Ammon's horn (tissue), 1 donor: ENCODE results near the gene TFCP2L1.

ENCODE experiments used
- DNase-seq: peaks from one replicate; pipeline ENCODE4 v3.0.0-alpha.2; 2016; ENCODE audit warnings: low spot score

The TFCP2L1 gene

DNA sequence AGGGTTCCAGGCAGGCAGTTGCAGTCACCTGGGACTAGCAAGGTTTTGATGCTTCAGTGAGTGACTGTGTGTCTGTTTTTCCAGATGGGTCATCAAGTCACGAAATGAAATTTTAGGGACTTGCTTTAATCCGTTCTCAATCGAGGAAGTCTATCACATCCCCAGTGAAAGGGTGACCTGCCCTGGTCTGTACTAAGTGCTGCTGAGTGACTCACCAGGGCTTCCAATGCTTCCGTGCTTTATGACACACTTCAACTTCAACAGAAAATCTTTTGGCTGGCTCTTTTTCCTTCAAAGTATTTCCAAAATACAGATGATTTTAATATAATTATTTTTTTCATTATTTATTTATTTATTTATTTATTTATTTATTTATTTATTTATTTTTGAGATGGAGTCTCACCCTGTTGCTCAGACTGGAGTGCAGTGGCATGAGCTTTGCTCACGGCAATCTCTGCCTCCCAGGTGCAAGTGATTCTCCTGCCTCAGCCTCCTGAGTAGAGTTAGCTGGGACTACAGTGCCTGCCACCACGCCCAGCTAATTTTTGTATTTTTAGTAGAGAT is 18.4 kb downstream of the TFCP2L1 start:
- no peak for DNase-seq

DNA sequence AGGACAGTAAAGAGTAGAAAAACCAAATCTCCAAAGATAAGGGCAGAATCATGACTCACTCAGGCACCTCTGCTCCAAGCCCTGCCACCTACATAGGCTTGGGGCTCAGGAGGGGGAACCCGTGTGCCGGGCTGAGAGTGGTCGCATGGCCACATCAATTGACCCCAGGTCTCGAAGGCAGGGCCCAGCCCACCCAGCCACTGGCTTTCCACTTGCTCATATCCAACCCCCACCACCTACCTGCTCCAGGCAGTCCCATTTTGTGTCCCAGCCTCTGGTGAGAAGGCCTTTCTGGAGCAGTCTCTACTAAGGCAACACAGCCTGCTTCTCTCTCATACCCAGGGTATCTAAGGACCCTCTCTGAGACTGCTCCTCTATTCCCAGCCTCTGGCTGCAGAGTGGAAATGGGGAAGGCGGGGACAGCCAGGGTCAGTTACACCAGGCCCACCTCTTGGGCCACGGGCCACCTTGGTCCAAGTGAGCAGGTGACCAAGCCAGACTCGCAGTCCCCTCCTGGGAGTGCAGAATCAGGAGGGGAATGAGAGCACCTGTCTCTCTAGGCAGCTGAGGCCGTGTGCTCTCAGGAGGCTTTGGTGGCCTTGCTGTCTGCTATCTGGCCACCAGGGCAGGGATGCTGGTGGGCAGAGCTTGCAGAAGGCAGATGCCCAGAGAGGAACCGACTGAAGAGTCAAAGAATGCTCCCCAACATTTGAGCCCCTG is 20.8 kb downstream of the TFCP2L1 start:
- DNase-seq, result no peak

DNA sequence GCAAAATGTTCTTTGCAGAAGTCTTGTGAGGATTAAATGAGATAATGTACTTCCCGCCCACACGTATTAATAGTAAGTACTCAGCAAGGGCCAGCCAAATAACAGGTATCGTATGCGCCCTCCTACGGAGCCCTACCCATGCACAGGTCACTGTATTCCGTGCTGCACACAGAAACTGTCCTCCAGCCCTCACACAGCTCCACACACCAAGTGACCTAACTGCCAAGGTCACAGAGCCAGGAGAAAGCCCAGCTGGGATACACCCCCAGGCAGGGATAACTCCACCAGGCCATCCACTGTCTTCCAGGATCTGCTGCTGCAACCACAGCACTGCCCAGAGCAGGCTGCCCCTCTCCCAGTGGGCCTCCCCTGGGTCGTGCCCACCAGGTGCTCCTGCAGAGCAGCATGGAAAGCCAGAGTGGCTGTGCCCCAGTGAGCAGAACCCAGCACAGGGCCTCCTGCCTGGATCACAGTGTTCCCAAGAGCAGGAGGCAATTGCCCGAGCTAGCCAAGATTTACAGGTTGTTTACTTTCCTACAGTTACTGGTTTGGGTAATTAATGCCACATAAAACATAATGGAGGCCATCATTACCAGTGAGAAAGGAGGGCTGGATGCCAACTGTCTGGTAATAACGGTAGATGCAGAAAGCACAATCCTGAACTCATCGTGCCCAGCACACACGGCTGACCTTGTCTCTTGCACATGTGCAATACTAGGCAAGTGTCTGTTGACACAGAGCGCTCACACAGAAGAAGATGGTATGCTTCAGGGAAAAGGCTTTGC is 24.4 kb downstream of the TFCP2L1 start:
- no peak for DNase-seq

DNA sequence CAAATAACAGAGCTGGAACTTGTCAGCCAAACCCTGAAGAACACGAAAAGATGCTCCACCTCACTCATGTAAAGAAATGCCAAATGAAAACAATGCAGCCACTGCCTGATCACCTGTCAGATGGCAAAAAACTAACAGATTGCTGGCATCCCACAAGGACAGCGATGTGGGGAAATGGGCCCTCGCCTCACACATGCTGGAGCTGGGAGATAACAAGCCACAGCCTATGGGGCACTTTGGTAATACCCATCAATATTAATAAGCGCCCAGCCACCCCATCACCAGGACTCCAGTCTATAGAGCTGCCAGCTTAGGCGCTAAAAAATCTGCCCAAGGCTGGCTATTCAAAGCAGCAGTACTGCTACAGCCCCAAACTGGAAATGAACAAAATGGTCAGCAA is 27.0 kb downstream of the TFCP2L1 start:
- DNase-seq, result no peak

DNA sequence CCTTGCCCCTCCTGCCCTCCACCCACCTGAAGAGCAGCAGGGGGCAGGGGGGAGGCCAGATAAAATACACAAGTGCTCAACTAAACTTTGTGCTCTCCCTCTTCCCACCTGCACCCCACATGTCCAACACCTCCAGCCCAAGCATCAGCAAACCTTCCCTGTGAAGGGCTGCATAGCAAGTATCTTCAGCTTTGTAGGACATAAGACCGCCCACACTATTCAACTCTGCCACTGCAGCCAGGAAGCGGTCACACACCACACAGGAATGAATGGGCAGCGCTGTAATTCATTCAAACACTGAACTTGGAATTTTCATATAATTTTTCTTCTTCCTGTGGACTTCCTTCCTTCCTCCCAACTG is 27.5 kb downstream of the TFCP2L1 start:
- no peak for DNase-seq

DNA sequence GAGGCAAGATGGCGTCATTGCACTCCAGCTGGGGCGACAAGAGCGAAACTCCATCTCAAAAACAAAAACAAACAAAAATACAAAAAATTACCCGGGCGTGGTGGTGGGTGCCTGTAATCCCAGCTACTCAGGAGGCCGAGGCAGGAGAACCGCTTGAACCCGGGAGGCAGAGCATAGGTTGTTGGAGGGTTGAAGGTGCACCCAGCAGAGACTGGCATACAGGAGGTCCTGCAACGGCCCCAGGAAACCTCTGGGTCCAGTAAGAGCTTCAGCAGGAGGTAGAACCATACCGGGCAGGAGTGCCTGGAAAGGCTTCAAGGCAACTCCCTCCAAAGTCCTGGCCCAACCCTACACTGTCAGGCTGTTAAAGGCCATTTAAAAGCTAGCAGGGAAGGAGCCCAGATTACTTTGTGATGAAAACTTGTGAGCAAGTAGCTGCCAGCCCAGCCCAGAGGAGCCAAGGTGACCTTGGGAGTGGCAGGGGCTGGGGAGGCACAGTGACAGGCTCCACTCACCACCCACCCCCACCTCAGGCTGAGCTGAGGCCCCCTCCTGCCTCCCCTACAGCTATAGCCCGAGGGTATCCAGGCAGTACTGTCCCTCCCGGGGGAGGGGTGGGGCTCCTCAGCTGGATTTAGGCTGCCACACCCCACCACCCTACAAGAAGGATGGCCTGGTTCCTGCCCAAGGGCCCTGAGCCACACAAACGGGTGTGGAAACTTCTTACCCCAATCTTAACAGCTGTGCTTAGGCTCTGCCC is 28.1 kb downstream of the TFCP2L1 start:
- DNase-seq, result no peak

DNA sequence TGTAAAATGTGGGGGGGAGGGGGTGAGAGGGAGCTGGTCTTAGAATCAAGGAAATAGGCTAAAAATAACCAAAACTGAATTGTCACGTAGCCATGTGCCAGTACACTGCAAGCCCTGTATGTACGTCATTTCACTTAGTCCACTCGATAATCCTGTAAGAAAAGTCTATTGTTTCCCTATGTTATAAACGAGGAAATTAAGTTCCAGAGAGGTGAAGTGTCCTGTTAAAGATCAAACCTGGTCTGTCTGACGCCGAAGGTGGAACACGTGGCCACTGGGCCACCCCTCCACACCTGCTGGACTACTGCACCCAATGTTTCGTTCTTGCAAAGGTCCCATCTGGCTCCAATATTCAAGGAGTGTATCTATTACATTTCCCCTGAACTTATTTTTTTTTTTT is 29.6 kb downstream of the TFCP2L1 start:
- DNase-seq, result no peak

DNA sequence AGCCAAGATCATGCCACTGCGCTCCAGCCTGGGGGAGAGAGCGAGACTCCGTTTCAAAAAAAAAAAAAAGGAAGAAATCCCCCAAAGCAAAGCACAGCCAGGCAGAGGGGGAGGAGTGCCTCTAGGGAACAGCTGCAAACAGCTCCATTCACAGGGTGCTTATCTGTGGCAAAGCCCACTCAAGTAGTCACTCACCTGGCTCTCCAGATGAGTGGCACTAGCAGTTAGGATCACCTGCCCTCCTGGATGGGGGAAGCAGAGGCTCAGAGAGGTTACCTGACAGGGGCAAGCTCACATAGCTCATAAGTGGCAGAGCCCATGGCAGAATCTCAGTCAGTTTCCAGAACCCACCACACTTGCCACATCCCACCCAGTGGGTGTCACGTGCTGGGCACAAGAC is 30.3 kb downstream of the TFCP2L1 start:
- DNase-seq, result no peak

DNA sequence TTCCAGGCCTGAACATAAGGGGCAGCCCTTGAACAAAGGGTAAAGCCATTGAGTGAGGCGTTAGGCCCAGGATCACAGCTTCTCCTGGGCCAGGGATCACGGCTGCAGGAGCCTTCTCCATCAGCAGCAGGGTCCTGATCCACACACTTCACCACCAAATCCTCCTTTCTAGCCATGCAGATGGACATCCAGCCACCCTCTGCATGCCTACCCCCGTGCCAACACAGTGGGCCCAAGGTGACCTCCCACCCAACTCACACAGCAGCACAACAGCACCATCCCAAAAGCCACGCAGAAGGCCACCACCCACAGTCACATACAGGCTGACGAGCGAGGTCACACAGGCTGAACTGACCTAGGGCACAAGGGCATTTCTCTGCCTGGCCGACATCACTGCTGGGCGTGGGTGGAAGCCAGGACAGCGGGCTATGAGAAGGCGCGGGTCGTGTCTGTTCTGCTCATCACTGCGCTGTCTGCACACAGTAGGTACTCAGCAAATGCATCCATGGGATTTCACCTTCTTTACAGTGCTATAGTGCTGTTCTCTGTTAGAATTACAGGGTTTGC is 31.2 kb downstream of the TFCP2L1 start:
- no peak for DNase-seq

DNA sequence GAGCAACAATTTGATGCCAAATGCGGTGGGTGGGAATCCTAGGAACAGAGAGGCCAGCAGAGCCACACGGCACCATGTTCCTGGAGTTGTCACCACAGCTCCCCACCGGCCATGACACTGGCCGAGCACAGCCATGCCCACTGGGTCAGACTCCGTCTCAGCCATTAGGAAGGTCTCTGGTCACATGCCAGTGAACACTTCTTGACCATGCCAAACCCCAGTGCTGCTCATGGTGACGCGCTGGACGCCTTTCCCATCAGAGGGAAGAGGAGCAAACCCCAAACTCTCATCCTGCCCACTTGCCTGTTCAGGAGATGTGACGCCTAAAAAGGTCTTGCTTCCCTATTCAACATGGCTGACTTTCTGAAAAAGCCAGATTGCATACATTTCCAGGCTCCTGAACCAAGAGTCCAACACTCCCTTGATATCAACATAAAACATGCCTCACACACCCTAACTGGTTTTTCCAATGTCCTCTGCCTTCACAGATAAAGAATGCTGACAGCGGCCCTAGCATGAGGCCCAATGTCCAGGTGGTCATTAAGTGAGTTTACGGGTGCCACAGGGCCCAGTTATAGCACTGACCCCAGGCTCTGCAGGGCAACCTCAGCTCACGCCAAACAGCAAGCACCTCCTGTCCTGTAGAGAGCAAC is 31.9 kb downstream of the TFCP2L1 start:
- no peak for DNase-seq

DNA sequence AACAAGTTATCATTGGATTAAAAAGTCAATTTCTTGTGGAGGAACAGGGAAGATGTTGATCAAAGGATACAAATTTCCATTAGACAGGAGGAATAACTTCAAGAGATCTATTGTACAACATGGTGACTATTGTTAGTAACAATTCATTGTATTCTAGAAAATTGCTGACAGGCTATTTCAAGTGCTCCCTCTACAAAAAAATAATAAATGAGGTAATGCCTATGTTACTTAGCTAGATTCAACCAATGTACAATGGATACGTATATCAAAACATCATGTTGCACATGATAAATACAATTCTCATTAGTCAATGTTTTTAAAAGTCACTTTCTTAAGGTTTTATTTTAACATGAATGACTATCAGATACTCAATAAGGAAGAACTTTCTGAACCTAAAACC is 33.5 kb downstream of the TFCP2L1 start:
- no peak for DNase-seq

DNA sequence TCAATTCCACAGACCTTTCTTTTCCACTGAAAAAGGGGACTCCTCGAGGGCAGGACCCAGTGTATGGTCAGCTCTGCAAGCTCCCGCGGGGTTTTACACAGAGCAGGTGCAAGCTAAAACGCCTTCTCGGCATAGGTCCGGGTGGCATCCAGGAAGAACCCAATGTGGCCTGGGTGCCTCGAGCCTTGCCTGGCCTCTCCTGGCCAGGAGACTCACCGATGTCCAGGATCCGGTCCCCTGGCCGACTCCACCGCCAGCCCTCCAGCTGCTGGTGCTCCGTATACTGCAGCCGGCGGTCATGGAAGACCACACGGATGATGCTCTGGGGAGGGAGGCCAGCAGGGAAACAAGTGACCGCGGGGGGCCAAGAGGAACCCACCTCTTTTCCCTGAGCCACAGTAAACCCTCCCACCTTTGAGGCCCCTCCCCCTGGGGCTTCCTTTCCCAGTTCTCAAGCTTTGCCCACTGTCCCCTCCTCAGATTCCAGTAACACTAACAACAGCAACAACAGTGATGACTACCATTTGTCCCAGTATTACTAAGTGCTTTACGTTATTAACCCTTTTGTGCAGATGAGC is 36.1 kb downstream of the TFCP2L1 start:
- no peak for DNase-seq

DNA sequence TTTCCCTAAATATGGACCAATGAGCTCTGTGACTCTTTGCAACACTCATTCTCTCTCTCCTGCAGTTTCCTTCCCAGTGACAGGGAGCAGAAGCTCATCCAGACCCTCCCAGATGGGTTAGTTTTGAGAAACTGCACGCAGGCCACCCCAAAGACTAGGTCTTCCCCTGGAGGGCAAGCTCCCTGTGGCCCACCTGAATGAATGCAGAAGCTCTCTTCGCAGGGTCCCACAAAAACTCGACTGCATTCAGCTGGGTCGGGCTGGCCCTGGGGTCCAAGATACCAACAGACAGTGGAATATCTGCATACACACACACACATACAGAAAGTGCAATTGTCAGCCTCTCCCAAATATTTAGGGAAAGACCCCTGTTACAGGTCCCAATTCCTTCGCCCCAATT is 37.0 kb downstream of the TFCP2L1 start:
- DNase-seq, result no peak

DNA sequence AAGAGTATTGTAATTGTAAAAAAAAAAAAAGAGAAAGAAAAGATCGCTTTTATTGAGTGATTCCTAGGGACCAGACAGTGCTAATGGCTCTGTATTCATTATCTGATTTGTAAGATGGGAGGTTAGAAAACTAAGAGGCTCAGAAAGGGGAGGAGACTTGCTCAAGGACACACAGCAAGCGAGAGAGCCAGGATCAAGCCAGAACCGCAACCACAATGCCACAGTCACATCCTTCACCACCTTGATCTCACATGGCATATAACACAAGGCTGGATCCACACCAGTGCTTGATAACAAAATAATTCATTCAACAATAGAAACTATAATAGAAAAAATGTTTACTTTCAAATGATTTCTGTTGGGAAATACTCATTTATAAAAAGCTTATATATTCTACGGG is 37.5 kb downstream of the TFCP2L1 start:
- DNase-seq, result no peak

DNA sequence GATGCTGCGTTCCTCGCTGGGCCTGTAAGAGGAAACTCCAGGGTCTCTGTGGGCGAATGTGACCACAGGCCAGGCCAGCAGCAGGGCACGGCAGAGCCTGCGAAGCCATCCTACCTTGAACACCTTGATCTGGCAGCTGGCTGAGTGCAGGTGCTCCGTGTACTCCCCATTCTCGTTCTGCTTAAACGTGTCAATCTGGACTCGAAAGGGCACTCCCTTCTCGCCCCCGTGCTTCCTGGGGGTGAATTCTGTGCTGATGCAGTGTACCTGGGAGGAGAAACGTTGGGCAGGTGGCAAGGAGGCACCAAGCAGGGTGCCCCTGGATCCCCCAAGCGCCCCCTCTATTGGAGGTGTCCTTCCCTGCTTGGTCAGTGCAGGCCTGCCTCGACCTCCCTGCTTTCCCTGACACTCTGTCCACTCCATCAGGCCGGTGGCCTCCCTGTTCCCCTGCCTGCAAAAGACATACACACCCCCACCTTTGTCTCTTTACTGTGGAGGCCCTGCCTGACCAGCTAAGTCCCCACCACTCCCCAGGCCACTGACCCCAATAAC is 38.2 kb downstream of the TFCP2L1 start:
- DNase-seq, result no peak

DNA sequence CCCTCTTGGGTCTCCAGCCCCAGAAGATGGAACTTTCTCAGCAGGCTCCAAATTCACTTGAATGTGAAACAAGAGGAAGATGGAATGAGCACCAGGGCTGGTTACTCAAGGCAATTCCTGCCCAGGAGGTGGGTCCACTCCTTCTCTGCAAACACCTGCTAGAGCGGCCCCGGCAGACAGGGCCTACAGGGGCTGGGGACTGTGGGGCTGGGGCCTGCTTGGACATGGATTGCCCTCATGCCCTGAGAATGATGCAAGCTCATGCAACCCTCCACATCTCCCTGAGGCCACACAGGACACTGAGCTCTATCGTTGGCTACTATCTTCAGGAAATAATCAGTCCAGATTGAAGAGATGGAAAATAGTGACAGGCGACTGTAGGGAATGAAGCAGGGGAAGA is 39.1 kb downstream of the TFCP2L1 start:
- no peak for DNase-seq

DNA sequence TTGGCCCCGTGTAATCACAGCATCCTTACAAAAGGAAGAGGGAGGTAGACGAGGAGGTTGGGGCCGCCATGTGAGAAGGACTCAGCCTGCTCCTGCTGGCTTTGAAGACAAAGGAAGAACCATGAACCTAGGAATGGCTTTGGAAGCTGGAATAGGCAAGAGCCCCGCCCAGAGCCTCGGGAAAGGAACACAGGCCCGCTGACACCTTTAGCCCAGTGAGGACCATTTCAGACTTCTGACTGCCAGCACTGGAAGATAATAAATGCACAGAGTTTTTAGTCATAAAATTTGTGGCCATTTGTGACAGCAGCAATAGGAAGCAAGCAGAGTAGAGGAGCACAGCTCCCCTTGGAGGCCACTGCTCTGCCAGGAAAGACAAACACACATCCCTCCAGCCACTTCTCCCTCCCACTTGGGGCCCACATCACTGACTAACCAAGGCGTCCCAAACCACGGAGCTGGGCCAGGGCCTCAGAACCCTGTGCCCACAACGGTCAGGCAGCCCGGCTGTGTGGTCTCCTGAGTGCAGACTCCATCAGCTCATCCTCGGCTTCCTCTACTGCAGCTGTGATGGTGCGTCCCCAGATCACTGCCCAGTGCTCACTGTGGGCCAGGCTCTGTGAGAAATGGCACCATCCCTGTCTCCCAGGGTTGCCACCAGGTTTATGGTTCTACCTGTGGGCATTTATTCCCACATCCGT is 39.7 kb downstream of the TFCP2L1 start:
- DNase-seq, result no peak

DNA sequence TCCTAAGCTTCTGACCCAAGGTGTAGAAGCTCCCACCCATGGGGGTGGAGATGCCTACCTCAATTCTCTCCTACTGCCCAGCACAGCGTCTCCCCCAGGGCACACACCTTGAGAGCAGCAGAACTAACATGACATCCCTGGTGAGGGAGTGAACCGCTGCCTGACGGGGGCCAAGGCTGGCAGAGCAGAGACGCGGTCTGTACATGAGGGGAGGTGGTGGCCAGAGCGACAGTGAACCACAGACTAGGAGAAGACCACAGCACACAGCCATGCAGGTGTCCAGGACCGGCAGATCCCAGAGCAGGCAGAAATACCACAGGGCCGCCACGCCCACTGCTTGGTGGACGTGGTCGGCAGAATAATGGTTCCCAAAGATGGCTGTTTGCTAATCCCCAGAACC is 40.4 kb downstream of the TFCP2L1 start:
- DNase-seq, result no peak

DNA sequence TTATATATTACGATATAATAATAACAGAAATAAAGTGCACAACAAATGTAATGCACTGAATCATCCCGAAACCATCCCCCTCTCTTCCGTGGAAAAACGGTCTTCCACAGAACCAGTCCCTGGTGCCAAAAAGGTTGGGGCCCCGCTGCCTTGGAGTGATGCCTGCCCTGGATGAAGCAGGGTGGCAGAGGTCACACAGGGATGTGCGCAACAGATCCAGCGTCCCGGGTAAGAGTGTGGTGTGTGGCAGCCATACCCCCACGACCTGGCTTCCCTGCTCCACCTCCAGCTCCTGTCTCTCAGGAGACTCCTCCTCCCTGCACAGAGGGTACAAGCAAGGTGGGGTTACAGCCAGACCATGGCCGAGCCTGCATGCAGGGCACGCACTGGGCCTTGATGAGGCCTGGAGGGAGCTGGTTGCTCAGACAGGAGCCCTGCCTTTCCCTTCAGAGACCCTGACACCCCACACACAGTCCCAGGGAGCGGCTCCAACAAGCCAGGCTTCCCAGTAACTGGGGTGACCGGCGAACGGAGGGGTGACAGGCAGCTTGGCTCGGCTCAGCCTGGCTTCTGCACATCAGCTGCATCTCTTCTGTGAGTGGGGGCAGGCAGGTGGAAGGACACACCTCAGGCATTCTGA is 41.1 kb downstream of the TFCP2L1 start:
- no peak for DNase-seq

DNA sequence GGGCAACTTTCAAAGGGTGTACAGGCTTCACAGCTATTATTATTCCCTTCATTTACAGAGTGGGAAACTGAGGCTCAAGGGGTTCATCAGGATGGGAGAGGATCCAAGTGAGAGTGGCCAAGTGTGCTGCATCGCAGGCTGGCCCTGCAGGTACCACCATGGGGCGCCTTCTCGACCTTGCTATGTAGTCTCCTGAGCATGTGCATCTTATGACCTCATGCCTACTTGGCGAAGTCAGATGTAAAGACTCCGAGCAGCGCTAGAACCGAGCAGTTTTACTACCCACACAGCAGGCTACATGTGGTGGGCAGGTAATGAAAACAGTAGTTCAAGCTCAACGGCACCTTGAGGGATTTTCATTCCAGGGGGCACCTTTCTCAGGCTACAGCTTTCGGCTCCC is 42.0 kb downstream of the TFCP2L1 start:
- DNase-seq, result no peak
